ENCODE measurements around the gene RABGAP1L.
"Not testable (repeated sequence)": the region's sequence is repeated elsewhere in the genome, so short reads cannot be mapped to it uniquely, and the experiment has no call there.

DNA sequence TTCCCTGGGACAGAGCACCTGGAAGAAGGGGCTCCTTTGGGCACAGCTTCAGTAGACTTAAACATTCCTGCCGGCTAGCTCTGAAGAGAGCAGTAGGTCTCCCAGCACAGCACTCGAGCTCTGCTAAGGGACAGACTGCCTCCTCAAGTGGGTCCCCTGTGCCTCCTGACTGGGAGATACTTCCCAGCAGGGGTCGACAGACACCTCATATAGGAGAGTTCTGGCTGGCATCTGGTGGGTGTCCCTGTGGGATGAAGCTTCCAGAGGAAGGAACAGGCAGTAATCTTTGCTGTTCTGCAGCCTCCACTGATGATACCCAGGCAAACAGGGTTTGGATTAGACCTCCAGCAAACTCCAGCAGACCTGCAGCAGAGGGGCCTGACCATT lies 14.9 kb upstream of the RABGAP1L start:
- TF ChIP-seq, protein P1, sequence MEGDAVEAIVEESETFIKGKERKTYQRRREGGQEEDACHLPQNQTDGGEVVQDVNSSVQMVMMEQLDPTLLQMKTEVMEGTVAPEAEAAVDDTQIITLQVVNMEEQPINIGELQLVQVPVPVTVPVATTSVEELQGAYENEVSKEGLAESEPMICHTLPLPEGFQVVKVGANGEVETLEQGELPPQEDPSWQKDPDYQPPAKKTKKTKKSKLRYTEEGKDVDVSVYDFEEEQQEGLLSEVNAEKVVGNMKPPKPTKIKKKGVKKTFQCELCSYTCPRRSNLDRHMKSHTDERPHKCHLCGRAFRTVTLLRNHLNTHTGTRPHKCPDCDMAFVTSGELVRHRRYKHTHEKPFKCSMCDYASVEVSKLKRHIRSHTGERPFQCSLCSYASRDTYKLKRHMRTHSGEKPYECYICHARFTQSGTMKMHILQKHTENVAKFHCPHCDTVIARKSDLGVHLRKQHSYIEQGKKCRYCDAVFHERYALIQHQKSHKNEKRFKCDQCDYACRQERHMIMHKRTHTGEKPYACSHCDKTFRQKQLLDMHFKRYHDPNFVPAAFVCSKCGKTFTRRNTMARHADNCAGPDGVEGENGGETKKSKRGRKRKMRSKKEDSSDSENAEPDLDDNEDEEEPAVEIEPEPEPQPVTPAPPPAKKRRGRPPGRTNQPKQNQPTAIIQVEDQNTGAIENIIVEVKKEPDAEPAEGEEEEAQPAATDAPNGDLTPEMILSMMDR (IDR thresholded peaks at IDR 0.05) = not testable (repeated sequence)
- not testable (repeated sequence) for TF ChIP-seq POLR2AphosphoS5, EP300 (IDR thresholded peaks at IDR 0.05)
